GM12872 (cell line): ENCODE data around the gene STYXL1.

Source experiments
- CTCF ChIP-seq: IDR thresholded peaks from 3 replicates; pipeline ENCODE4 v1.5.1; 2011; ENCODE audit warnings: low read depth, mild to moderate bottlenecking, low read length, moderate library complexity; ENCODE audit not compliant: insufficient read depth

The STYXL1 gene

GRCh38 chr7:76050545-76050944 is 2.7 kb upstream of the STYXL1 start:
- TF ChIP-seq CTCF: no peak

- TF ChIP-seq CTCF: no peak
Measured at GRCh38 chr7:76049295-76049694, 1.5 kb upstream of the STYXL1 start.

GRCh38 chr7:76048668-76048988 is 828 bp upstream of the STYXL1 start:
- no peak for TF ChIP-seq CTCF

- no peak for TF ChIP-seq CTCF
Measured at GRCh38 chr7:76047305-76047810, 442 bp downstream of the STYXL1 start.

- no peak for TF ChIP-seq CTCF
Measured at GRCh38 chr7:76044375-76044865, 3.4 kb downstream of the STYXL1 start.

- TF ChIP-seq CTCF: no peak
Measured at GRCh38 chr7:76040126-76040525, 7.7 kb downstream of the STYXL1 start.

GRCh38 chr7:76037310-76037709 is 10.5 kb downstream of the STYXL1 start:
- TF ChIP-seq CTCF: no peak
